Neural cell (in vitro differentiated cells): Measurements from ENCODE around the gene RBM4. TPM values are rescaled to one million over a fixed set of nuclear protein-coding genes. Genes with fewer than 3 reads are reported as not detected.
A peak's percentile ranks its signal among the peaks of the same experiment; 100 is the strongest.

Experiments used
- H2AFZ ChIP-seq: fragments of 200-600, 300-800 bp; sonication (generic), shearing (Covaris generic); 2 replicates; pipeline ENCODE4 v1.6.0; 2014; ENCODE audit warnings: low read depth, mild to moderate bottlenecking, antibody characterized with exemption, low read length, moderate library complexity
- H3F3A ChIP-seq: fragments of 200-600 bp; shearing (Covaris generic); 2 replicates; pipeline ENCODE4 v1.6.1; 2016; ENCODE audit warnings: mild to moderate bottlenecking, moderate library complexity, mixed read lengths, antibody characterized with exemption, low read length; ENCODE audit not compliant: insufficient read depth, poor library complexity, severe bottlenecking
- H3K27ac ChIP-seq: fragments of 200-600, 300-800 bp; sonication (generic), shearing (Covaris generic); 2 replicates; pipeline ENCODE4 v1.5.1; 2014; ENCODE audit warnings: mild to moderate bottlenecking, low read length, moderate library complexity
- H3K27me3 ChIP-seq: fragments of 300-800, 200-600 bp; sonication (generic), shearing (Covaris generic); 2 replicates; pipeline ENCODE4 v1.6.0; 2014; ENCODE audit warnings: mild to moderate bottlenecking, low read depth, low read length, moderate library complexity; ENCODE audit not compliant: insufficient read depth
- H3K36me3 ChIP-seq: fragments of 300-800, 200-600 bp; sonication (generic), shearing (Covaris generic); 2 replicates; pipeline ENCODE4 v1.5.1; 2014; ENCODE audit warnings: mild to moderate bottlenecking, antibody characterized with exemption, low read length, moderate library complexity; ENCODE audit not compliant: insufficient read depth
- H3K4me2 ChIP-seq: fragments of 300-800, 200-600 bp; sonication (generic), shearing (Covaris generic); 2 replicates; pipeline ENCODE4 v1.6.0; 2014; ENCODE audit warnings: mild to moderate bottlenecking, low read length
- H3K4me3 ChIP-seq: fragments of 300-800, 200-600 bp; sonication (generic), shearing (Covaris generic); 2 replicates; pipeline ENCODE4 v1.5.1; 2014; ENCODE audit warnings: mild to moderate bottlenecking, low read length, moderate library complexity
- H3K79me2 ChIP-seq: fragments of 200-600 bp; shearing (Covaris generic); replicated peaks from 2 replicates; pipeline ENCODE4 v1.6.0; 2014; ENCODE audit warnings: mild to moderate bottlenecking, low read length, moderate library complexity; ENCODE audit not compliant: insufficient read depth
- H3K9ac ChIP-seq: fragments of 300-800, 200-600 bp; sonication (generic), shearing (Covaris generic); 2 replicates; pipeline ENCODE4 v1.6.1; 2016; ENCODE audit warnings: mild to moderate bottlenecking, low read length, mixed read lengths
- H3K9me2 ChIP-seq: fragments of 200-600 bp; shearing (Covaris generic); 2 replicates; pipeline ENCODE4 v1.6.1; 2016; ENCODE audit warnings: mild to moderate bottlenecking, low read length, mixed read lengths; ENCODE audit not compliant: insufficient read depth
- H3K9me3 ChIP-seq: fragments of 200-600, 300-800 bp; sonication (generic), shearing (Covaris generic); 2 replicates; pipeline ENCODE4 v1.6.1; 2016; ENCODE audit warnings: mild to moderate bottlenecking, mixed run types, low read length, moderate library complexity, mixed read lengths
- H4K20me1 ChIP-seq: fragments of 200-600 bp; shearing (Covaris generic); 2 replicates; pipeline ENCODE4 v1.6.1; 2016; ENCODE audit warnings: mild to moderate bottlenecking, mixed run types; ENCODE audit not compliant: insufficient read depth
- CTCF ChIP-seq: fragments of 450-650 bp; IDR thresholded peaks from 2 replicates; pipeline ENCODE4 v1.5.1; 2014; ENCODE audit warnings: antibody characterized with exemption, mild to moderate bottlenecking, moderate library complexity; ENCODE audit not compliant: poor library complexity, severe bottlenecking
- EP300 ChIP-seq: fragments of 450-650 bp; conservative IDR thresholded peaks from 2 replicates; pipeline ENCODE4 v1.6.1; 2014; ENCODE audit warnings: antibody characterized with exemption, mild to moderate bottlenecking, moderate library complexity; ENCODE audit not compliant: poor library complexity, severe bottlenecking
- EZH2 ChIP-seq: fragments of 200-600, 300-800 bp; shearing (Covaris generic), sonication (generic); IDR thresholded peaks from 2 replicates; pipeline ENCODE4 v1.6.1; 2014; ENCODE audit warnings: antibody characterized with exemption, low read length, borderline replicate concordance, mild to moderate bottlenecking; ENCODE audit not compliant: insufficient read depth, poor library complexity, severe bottlenecking
- MXI1 ChIP-seq: fragments of 450-650 bp; conservative IDR thresholded peaks from 2 replicates; pipeline ENCODE4 v1.6.1; 2014; ENCODE audit warnings: antibody characterized with exemption, mild to moderate bottlenecking; ENCODE audit not compliant: poor library complexity, severe bottlenecking
- POLR2AphosphoS5 ChIP-seq: IDR thresholded peaks from 2 replicates; pipeline ENCODE4 v1.6.1; 2012
- RAD21 ChIP-seq: fragments of 450-650 bp; conservative IDR thresholded peaks from 2 replicates; pipeline ENCODE4 v1.6.1; 2014; ENCODE audit warnings: antibody characterized with exemption, mild to moderate bottlenecking, moderate library complexity
- REST ChIP-seq: IDR thresholded peaks from 2 replicates; pipeline ENCODE4 v1.6.1; 2012; ENCODE audit warnings: borderline replicate concordance
- SMC3 ChIP-seq: fragments of 450-650 bp; conservative IDR thresholded peaks from 2 replicates; pipeline ENCODE4 v1.6.1; 2014; ENCODE audit warnings: antibody characterized with exemption, mild to moderate bottlenecking, moderate library complexity; ENCODE audit not compliant: poor library complexity
- TAF1 ChIP-seq: IDR thresholded peaks from 2 replicates; pipeline ENCODE4 v1.6.1; 2012; ENCODE audit warnings: low read depth
- polyA plus RNA-seq: library from polyadenylated mRNA; depleted of rRNA; stranded (reverse); fragments of >200 nt; gene quantifications from 2 replicates; pipeline ENCODE4 v1.2.3, GENCODE V29; 2014

RBM4 gene
- polyA plus RNA-seq, 1 donor from 2014 or later: 456 TPM

GRCh38 chr11:66674964-66675602 lies 36.6 kb downstream of the RBM4 start:
- Histone ChIP-seq H3K4me2 (peak overlapping the region; percentile 99), H3K4me3 (peak overlapping the region; percentile 77), H3K9me3 (no peaks in the 10 kb centered on the region)

GRCh38 chr11:66676282-66676919 lies 37.9 kb downstream of the RBM4 start:
- no peaks in the 10 kb centered on the region for H3K36me3 ChIP-seq
- no peak for TF ChIP-seq REST
- no peak for TF ChIP-seq CTCF
- TF ChIP-seq RAD21: no peak
- no peak for TF ChIP-seq POLR2AphosphoS5
- TF ChIP-seq EZH2: no peak
- no peak for TF ChIP-seq SMC3
- TF ChIP-seq EP300: no peak
- no peak for TF ChIP-seq MXI1
- no peak for TF ChIP-seq TAF1
- H4K20me1 ChIP-seq: no peaks in the 10 kb centered on the region
- peak overlapping the region; percentile 31 for H3K9ac ChIP-seq
- H3K27ac ChIP-seq: peak overlapping the region; percentile 98
- no peaks in the 10 kb centered on the region for H3K9me3 ChIP-seq
- H3F3A ChIP-seq: no peaks in the 10 kb centered on the region
- H3K27me3 ChIP-seq: no peaks in the 10 kb centered on the region
- H3K4me2 ChIP-seq: peak overlapping the region; percentile 99
- no peak overlapping the region for H2AFZ ChIP-seq
- H3K79me2 ChIP-seq: peaks cover 61% of the 10 kb centered on the region
- H3K9me2 ChIP-seq: no peaks in the 10 kb centered on the region
- peak overlapping the region; percentile 77 for H3K4me3 ChIP-seq

More at GRCh38 chr11:66674964-66675602, 36.6 kb downstream of the RBM4 start:
- no peak for TF ChIP-seq RAD21
- Histone ChIP-seq H3F3A (no peaks in the 10 kb centered on the region), H3K9ac (no peak overlapping the region), H4K20me1 (peaks cover 9% of the 10 kb centered on the region), H3K9me2 (no peaks in the 10 kb centered on the region), H3K27me3 (no peaks in the 10 kb centered on the region), H3K27ac (no peak overlapping the region), H3K79me2 (peaks cover 74% of the 10 kb centered on the region), H2AFZ (no peak overlapping the region), H3K36me3 (no peaks in the 10 kb centered on the region)
